Mesenteric fat pad (tissue), 1 donor: Measurements from ENCODE around the gene EPHA3. TPM values are rescaled to one million over a fixed set of nuclear protein-coding genes. Genes with fewer than 3 reads are reported as not detected.

ENCODE experiments used
- DNase-seq: peaks from one replicate; pipeline ENCODE4 v3.0.0-alpha.2; 2020; ENCODE audit warnings: low spot score
- total RNA-seq: library from RNA; stranded (reverse); fragmentation: NEBNext Ultra II Directional; extraction: Animal tissue kit (Norgen Biotek cat#: 25700); gene quantifications from one replicate; pipeline ENCODE4 v1.2.1, GENCODE V29; 2021
- donor health status: DM: yes; HTN: yes; CAD: no.

EPHA3 gene
- total RNA-seq, 1 donor from 2014 or later = 2.8 TPM

DNA sequence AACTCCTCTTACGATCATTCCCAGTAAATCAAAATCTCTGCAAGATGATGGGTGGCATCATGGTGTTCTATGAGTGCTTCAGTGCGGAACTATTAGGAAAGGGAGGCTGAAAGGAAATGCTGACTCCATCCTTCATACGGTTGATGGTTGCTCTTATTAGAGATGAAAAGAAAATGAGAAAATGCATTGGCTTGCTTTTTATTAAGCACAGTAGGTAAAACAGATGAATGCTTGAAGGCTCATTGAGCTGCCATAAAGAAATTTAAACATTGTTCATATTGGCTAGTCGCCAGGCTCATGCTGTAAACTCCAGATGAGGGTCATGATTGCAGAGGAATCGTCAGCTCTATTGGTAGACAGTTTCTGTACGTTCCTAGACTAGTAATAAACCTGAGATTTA, 115.8 kb downstream of the EPHA3 start:
- no peak for DNase-seq

DNA sequence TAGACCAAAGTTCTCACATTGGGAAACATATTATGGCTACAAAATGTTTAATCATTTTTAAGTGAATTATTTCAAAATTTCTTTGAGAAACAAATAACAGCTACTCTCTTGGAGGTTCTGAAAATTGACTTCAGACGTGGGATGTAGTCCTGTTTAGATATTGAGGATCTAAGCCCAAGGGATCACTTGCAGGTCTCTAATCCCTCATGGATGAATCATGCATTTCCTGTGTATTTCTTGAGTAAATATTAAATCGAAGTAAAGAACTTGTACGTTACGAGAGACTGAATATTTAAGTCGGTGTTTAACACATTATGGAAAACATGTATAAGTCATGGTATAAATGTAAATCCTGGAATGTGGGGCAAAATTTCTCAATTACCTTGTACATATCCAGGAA, 119.8 kb downstream of the EPHA3 start:
- no peak for DNase-seq

DNA sequence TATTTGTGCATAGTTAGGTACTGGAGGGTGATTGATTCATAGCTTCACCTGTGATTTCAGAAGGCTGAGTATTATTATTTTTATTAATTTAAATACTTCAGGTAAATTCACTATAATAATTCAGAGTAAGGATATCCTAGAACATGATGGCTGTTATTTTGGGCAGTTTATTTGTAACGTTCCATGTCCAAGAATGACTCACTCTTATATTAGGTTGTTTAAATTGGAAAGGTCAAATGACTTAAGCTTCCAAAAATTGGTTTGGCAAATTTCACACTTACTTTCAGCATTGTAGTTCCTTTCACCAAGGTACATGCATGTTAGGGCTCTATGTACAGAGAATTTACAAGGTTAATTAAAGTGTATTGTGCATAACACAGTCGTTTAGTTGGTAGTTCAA, 120.2 kb downstream of the EPHA3 start:
- DNase-seq = no peak

DNA sequence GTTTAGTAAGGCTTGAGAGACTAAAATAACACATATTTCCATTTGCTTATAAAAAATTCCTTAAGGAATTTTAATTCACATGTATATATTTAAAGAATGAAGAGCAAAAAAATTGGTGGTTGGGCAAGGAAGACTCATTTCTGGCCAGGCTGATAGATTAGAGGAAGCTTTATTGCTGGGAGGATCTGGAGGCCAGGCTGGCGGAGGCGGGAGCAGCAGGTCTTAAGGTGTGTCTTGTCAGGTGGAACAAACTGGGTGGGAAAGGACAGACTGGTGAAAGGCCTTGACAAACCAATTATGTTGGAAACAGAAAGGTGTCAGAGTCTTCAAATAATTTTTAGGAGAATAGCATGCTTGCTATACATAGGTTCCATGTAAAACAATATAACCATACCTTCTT, 124.7 kb downstream of the EPHA3 start:
- DNase-seq = no peak

DNA sequence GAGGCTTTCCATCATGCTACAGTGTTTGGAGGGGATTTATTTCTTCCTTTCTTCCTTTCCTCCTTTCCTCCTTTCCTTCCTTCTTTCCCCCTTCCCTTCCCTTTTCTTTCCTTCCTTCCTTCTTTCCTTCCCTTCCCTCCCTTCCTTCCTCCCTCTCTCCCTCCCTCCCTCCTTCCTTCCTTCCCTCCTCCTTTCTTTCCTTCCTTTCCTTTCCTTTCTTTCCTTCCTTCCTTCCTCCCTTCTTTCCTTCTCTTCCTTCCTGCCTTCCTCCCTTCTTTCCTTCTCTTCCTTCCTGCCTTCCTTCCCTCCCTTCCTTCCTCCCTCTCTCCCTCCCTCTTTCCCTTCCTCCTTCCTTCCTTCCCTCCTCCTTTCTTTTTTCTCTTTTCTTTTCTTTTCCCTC, 127.2 kb downstream of the EPHA3 start:
- DNase-seq = no peak

- DNase-seq = no peak
Measured at GRCh38 chr3:89238846-89239245, 131.4 kb downstream of the EPHA3 start.

DNA sequence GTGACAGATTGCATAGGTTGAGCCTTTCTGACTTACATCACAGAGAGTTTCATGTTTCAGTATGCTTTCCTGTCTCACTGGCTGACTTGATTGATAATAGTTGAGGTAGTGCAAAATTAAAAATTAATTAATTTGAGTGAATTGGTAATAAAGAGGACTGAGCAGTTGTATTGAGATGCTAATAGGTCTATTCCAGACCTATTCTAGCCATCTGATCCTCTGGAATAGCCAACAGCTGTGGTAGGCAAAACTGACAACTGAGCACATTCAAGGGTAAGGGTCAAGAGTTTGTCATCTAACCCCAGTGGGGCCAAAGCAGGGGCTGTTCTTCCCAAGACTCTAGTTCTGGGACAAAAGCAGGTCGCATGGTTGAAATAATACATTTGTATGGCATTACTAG, 132.4 kb downstream of the EPHA3 start:
- no peak for DNase-seq

GRCh38 chr3:89245612-89246011, 138.2 kb downstream of the EPHA3 start:
- DNase-seq = no peak

DNA sequence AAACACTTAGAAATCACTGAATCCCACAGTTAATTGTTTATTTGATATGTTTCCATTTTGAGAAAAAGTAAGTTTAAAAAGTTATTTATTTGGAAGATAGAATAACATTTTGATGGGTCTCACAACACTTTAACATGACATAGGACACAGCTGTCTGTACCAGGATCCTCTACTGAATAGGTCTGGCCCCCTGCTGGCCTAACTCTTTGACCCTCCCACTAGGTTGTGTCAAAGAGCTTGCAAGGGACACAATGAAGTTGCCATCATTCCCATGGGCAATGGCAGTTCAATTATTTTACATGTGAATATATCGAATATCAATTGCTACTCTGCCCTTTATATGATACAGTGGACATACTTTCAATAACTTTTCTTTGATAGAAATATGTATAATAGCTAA, 138.9 kb downstream of the EPHA3 start:
- DNase-seq = no peak

GRCh38 chr3:89250742-89251141, 143.3 kb downstream of the EPHA3 start:
- no peak for DNase-seq

GRCh38 chr3:89252016-89252415, 144.6 kb downstream of the EPHA3 start:
- no peak for DNase-seq

DNA sequence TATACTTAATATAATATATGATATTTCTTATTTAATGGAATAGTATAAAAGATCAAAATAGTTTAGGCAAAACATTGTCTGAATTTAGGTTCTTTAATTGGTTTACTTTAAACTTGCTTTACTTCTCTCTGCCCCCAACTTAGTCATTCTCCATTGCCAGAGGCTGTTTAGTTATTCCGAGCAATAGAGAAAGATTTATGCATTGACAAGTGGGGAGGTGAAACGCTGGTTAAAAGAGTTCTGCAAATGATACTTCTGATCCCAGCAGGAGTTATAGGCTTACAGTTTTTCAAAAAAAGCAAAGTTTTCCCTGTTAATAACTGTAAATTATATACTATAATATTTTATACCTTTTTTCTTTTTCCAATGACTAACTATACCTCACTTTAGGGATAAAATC, 145.4 kb downstream of the EPHA3 start:
- DNase-seq = no peak

- no peak for DNase-seq
Measured at GRCh38 chr3:89256395-89256794, 149.0 kb downstream of the EPHA3 start.

DNA sequence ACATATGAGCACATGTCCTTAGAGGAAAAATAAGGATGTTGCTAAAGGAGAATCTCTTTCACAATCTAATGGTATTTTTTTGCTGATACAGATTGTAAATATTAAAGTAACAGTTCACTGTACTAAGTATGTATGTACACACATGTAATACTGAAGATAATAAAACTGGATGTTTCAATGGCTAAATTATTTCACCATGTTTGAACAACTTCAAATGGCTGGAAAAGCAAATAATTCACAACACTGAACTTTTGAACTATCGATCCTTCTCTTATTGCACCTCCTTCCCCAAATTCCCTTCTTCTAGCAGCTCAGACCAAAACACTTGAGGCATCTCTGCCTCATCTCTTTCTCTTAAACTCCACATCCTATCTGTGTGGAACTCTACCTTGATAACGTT, 149.5 kb downstream of the EPHA3 start:
- no peak for DNase-seq

- DNase-seq = no peak
Measured at GRCh38 chr3:89260721-89261120, 153.3 kb downstream of the EPHA3 start.

GRCh38 chr3:89261673-89262072, 154.3 kb downstream of the EPHA3 start:
- no peak for DNase-seq

DNA sequence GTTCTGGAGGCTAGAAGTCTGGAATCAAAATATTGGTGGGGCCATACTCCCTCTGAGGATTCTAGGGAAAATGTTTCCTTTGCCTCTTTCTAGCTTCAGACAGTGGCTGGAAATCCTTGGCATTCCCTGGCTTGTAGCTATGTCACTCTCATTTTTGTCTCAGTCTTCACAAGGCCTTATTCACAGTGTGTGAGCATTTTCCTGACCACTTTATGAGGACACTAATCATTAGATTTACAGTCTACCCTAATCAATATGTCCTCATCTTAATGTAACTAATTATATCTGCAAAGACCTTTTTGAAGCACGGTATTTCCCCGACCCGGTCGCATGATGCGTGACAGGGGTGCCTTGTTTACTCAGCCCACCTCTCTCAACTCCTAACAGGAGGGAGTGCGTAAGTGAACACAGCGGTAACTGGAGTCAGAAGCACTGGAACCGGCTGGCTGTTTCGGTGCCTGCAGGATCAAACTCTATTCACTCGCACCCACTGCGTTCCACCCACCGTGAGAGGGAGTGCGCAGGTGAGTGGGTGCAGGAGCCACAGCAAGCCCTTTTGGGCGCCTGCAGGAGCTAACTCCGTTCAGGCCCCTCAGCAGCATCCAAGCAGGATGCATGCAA, 155.0 kb downstream of the EPHA3 start:
- no peak for DNase-seq

- no peak for DNase-seq
Measured at GRCh38 chr3:89264037-89264560, 156.7 kb downstream of the EPHA3 start.

GRCh38 chr3:89266074-89266473, 158.7 kb downstream of the EPHA3 start:
- DNase-seq = no peak

DNA sequence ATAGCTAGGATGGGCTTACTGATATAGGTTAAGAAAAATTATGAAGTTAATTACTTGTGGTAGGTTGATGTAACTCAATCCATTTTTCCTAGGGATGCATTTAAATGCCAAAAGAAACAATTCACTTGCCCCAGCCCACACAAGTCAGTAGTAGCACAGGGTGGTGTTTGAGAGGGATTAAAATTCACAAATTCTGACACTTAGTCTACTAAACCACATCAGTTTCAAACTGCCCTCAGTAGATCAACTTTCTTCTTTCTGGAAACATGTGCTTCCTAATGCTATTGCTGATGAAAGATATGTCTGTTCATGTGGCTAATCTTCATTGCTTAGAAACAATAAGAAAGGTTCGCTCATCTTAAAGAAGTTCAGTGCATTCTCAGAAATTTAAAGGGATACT, 160.6 kb downstream of the EPHA3 start:
- no peak for DNase-seq

DNA sequence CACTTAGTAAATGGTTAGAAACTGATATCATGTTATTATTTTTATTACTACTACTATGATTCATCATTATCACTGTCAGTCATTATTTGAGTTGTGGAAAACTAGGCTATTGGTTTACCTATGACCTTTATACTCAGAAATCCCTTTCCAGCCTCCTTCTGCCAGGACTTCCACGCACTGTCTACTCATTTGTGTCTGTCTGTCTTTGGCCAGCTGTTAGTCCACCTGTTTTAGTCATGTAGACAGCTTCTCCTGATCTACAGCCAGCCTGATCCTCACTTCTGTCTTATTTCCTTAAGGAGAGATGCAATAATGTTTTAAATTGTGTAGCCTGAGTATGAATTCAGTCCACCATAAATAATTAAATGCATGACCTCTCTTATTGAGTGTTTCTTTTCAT, 162.8 kb downstream of the EPHA3 start:
- DNase-seq = no peak

DNA sequence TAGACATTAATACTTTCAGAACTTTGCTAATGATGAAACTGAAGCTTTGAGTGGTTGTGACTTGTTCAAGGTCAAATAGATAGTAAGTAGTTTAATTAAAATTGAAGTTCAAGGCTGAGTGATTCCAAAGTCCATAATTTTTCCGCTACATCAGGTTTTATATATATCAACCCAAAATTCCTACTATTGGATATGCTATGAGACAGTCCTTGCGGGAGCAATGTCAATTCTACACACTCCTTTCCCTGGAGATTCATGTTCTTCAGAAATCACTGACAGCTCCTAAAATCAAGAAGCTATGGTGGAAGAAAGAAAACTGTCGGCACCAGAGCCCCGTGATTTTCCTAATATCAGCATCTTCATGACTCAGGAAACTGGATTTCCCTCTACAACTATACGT, 167.6 kb downstream of the EPHA3 start:
- DNase-seq = no peak

DNA sequence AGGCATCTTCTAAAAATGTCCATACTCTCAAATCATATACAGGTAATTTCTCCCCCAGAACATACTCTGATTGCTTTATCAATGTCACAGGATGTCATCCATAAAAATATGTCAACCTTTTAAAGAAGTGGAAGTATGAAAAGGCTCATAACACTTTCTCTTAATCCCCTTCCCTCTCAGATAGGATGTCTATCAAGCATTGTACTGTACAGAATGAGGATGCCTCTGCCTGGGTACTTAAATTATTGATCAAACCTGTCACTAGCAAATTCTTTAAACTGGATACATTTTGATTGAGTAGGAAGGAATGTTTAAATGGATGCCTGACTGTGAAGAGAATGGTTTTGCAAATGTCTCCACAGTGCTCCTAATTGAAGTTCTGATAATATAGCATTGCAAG, 168.7 kb downstream of the EPHA3 start:
- DNase-seq = no peak
